ENCODE results near the gene ZC3HAV1.

DNA sequence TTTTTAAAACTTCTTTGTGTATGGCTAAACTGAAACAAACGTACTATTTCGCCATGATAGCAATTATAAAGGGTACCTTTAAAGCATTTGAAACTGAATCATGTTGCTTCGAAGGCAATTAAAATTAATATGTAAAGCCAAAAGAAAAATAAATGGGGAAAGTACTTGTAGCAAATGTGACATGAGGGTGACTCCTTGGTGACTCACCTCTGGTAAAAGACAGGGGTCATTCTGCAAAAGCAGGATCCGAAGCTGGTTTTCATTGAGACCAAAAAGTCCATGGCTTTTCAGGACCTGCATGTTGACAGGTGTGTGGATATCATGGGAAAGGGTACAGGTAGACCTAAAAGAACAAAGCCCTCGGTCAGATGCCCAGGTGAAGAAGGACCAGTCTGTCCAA, 75.2 kb downstream of the ZC3HAV1 start:
- TF ChIP-seq, protein P1, sequence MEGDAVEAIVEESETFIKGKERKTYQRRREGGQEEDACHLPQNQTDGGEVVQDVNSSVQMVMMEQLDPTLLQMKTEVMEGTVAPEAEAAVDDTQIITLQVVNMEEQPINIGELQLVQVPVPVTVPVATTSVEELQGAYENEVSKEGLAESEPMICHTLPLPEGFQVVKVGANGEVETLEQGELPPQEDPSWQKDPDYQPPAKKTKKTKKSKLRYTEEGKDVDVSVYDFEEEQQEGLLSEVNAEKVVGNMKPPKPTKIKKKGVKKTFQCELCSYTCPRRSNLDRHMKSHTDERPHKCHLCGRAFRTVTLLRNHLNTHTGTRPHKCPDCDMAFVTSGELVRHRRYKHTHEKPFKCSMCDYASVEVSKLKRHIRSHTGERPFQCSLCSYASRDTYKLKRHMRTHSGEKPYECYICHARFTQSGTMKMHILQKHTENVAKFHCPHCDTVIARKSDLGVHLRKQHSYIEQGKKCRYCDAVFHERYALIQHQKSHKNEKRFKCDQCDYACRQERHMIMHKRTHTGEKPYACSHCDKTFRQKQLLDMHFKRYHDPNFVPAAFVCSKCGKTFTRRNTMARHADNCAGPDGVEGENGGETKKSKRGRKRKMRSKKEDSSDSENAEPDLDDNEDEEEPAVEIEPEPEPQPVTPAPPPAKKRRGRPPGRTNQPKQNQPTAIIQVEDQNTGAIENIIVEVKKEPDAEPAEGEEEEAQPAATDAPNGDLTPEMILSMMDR (IDR thresholded peaks at IDR 0.05; ENCODE audit: low read depth, low read length), result no peak
- no peak for TF ChIP-seq EZH2phosphoT487 (IDR thresholded peaks at IDR 0.05; ENCODE audit: low read depth)

Data from OCI-LY3 (cell line).